ENCODE data around the gene RASD2.

- no peak for TF ChIP-seq CTCF (IDR thresholded peaks at IDR 0.05; ENCODE audit: insufficient read depth, low read depth, low read length)
- TF ChIP-seq EZH2 (IDR thresholded peaks at IDR 0.05; ENCODE audit: insufficient read depth, low read length), result no peak
Measured at GRCh38 chr22:35560824-35561223, 20.2 kb downstream of the RASD2 start.

All from astrocyte (in vitro differentiated cells and primary cell).